HG03575 (cell line): Measurements from ENCODE around the gene TWIST2.

Experiments
- ATAC-seq: cut with Tn5 transposase; IDR thresholded peaks from one replicate; pipeline ENCODE4 v1.9.1; 2021; ENCODE audit not compliant: unreplicated experiment, insufficient number of reproducible peaks, low FRiP score; ENCODE audit errors: extremely low read depth

TWIST2 gene

GRCh38 chr2:238942080-238942725 is 94.3 kb downstream of the TWIST2 start:
- no peak for ATAC-seq

GRCh38 chr2:238942726-238943300 is 94.9 kb downstream of the TWIST2 start:
- ATAC-seq: no peak

GRCh38 chr2:238943338-238944067 is 95.6 kb downstream of the TWIST2 start:
- no peak for ATAC-seq

- no peak for ATAC-seq
Observed at GRCh38 chr2:238945433-238946150, 97.7 kb downstream of the TWIST2 start.

- no peak for ATAC-seq
Observed at GRCh38 chr2:238946318-238947242, 98.7 kb downstream of the TWIST2 start.

- ATAC-seq: no peak
Observed at GRCh38 chr2:238947243-238947760, 99.4 kb downstream of the TWIST2 start.

- ATAC-seq: no peak
Observed at GRCh38 chr2:238947920-238948710, 100.2 kb downstream of the TWIST2 start.

- no peak for ATAC-seq
Observed at GRCh38 chr2:238948765-238949641, 101.1 kb downstream of the TWIST2 start.

- no peak for ATAC-seq
Observed at GRCh38 chr2:238949710-238950345, 101.9 kb downstream of the TWIST2 start.

- ATAC-seq: no peak
Observed at GRCh38 chr2:238950551-238950950, 102.7 kb downstream of the TWIST2 start.

GRCh38 chr2:238952261-238952919 is 104.5 kb downstream of the TWIST2 start:
- no peak for ATAC-seq

- no peak for ATAC-seq
Observed at GRCh38 chr2:238954841-238955591, 107.1 kb downstream of the TWIST2 start.

GRCh38 chr2:238955648-238956531 is 108.0 kb downstream of the TWIST2 start:
- no peak for ATAC-seq

- no peak for ATAC-seq
Observed at GRCh38 chr2:238956676-238957075, 108.8 kb downstream of the TWIST2 start.
